Choroid plexus epithelial cell (primary cell): ENCODE results near the gene TPD52L2.

Experiments used
- DNase-seq: peaks from one replicate; pipeline ENCODE4 v3.0.0-alpha.2; 2010; ENCODE audit warnings: low read depth
- H3K4me3 ChIP-seq: 2 replicates; pipeline ENCODE4 v1.5.1; 2011; ENCODE audit warnings: low read depth, mild to moderate bottlenecking, control low read depth, low read length, moderate library complexity
- TF ChIP-seq, protein P1 (sequence below): conservative IDR thresholded peaks from 2 replicates; pipeline ENCODE4 v1.5.1; 2011; ENCODE audit warnings: low read depth, mild to moderate bottlenecking, control low read depth, inconsistent platforms, low read length, moderate library complexity

The TPD52L2 gene

GRCh38 chr20:63864978-63865640, at the start of gene TPD52L2:
TPD52L2 (plus strand) TSS chr20:63865270; CDS start chr20:63865366, 96 bp downstream.
- DNase-seq: peak; percentile 99
- TF ChIP-seq, protein P1, sequence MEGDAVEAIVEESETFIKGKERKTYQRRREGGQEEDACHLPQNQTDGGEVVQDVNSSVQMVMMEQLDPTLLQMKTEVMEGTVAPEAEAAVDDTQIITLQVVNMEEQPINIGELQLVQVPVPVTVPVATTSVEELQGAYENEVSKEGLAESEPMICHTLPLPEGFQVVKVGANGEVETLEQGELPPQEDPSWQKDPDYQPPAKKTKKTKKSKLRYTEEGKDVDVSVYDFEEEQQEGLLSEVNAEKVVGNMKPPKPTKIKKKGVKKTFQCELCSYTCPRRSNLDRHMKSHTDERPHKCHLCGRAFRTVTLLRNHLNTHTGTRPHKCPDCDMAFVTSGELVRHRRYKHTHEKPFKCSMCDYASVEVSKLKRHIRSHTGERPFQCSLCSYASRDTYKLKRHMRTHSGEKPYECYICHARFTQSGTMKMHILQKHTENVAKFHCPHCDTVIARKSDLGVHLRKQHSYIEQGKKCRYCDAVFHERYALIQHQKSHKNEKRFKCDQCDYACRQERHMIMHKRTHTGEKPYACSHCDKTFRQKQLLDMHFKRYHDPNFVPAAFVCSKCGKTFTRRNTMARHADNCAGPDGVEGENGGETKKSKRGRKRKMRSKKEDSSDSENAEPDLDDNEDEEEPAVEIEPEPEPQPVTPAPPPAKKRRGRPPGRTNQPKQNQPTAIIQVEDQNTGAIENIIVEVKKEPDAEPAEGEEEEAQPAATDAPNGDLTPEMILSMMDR: no peak
- H3K4me3 ChIP-seq: peak within 1 kb of the TSS; percentile 95

DNA sequence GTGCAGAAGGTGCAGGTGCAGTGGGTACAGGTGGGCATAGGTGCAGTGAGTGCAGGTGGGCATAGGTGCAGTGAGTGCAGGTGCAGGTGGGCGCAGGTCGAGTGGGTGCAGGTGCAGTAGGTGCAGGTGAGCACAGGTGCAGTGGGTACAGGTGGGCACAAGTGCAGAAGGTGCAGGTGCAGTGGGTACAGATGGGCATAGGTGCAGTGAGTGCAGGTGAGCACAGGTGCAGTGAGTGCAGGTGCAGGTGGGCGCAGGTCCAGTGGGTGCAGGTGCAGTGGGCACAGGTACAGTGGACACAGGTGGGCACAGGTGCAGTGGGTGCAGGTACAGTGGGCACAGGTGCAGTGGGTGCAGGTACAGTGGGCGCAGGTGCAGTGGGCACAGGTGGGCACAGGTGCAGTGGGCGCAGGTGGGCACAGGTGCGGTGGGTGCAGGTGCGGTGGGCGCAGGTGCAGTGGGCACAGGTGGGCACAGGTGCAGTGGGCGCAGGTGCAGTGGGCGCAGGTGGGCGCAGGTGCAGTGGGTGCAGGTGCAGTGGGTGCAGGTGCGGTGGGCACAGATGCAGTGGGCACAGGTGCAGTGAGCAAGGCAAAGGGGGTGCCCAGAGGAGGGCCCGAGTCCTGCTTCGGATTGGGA, 49.3 kb upstream of the TPD52L2 start:
- H3K4me3 ChIP-seq: no peak overlapping the region
- TF ChIP-seq, protein P1: no peak
- DNase-seq: no peak

GRCh38 chr20:63819224-63819921, 45.7 kb upstream of the TPD52L2 start:
- peak; percentile 71 for DNase-seq
- peak overlapping the region; percentile 4 for H3K4me3 ChIP-seq
- TF ChIP-seq, protein P1: peak; percentile 63

GRCh38 chr20:63821811-63822210, 43.3 kb upstream of the TPD52L2 start:
- DNase-seq: peak; percentile 24
- TF ChIP-seq, protein P1: no peak
- no peak overlapping the region for H3K4me3 ChIP-seq

DNA sequence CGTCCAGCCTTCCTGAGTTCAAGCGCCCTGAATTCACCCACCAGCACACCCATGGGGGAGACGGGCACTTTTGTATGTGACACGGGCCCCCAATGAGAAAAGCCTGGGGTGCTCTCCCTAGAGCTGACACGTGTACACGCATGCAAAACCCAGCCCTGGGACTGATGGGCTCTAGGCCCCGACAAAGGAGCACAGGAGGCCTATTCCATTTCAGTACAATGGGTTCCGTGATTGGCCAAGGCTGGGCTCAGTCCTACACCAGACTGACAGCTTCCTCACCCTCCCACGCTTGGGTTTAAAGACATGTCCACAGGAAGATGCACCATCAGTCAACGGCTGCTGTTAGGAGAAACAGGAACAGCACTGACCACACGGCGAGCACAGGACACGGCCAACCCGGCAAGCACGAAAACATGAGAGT, 42.8 kb upstream of the TPD52L2 start:
- H3K4me3 ChIP-seq: no peak overlapping the region
- TF ChIP-seq, protein P1: no peak
- peak; percentile 37 for DNase-seq

DNA sequence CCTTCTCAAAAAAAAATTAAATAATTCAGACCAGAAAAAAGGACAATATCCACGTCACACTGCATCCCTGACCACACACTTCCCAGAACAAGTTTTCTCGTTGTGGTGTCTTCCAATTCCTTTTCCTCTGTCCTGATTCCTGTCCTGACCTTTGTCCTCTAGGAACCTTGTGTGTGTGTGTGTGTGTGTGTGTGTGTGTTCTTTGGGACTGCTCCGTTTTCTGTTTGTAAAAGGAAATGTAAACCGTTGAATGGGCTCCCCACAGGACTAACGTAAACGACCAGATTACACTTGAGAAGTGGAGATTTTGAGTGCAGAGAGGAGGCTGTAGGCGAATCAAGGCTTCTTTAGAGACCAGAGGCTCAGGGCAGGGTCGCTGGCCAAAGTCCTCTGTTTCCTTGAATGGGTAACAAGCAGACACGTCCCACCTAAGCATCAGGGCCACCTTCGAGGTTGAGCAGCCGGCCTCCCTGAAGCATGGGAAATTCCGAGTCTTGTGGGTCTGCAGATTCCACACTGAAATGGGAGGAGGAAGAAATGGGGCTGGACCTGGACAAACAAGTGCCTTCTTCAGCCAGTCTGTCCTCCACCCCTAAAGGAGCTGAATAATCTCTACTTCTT, 41.3 kb upstream of the TPD52L2 start:
- no peak overlapping the region for H3K4me3 ChIP-seq
- TF ChIP-seq, protein P1: no peak
- DNase-seq: peak; percentile 37
